Measurements from ENCODE around the gene S100A14. TPM values are rescaled to one million over a fixed set of nuclear protein-coding genes. Genes with fewer than 3 reads are reported as not detected.

Gene S100A14
- total and polyA plus RNA-seq, 2 of the 13 experiments (the other 11 are each of a cell fraction or from before 2014, with no cell fraction given) = 1.4 to 7.7 TPM

DNA sequence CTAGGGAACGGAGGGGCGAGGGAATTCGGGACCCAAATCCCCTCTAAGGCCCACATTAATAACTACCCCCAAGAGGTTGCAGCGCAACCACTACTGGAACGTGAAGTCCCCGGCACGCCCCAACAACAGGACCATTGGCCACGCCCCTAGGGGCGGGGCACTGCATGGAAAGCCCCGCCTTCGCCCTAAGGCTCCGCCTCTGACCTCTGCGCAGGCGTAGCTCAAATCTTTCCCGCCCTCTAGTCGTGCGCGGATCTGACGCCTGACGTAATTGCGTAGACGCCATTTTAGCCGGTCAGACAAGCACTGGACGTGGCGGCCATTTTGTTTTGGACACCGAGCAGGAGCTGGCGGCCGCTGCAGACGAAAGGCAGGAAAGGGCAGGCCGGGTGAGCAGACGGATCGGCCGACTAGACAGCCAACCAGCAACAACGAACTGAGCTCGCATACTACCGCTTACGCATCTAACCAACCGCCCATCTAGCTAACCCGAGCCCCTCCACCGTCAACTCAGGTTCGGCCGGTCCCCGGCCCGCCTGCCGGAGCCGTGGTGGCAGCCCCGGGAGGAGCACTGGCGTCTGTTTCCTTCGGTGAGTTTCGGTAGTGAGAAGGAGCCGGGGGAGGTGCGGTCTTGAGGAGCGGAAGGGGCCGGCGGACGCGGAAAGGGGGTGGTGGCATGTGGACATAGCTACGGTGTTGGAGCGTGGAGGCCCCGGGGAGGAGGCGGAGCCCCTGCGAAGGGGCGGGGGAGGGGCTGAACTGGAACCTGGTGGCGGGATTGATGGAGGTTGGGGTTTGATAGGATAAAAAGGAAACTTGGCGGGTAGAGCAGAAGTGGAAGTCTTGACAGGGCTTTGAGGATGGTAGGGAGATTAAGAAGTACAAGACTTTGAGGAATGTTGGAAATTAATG is 17.9 kb upstream of the S100A14 start, which contains the start of gene CHTOP (continued):
- no peak for TF ChIP-seq CC2D1A (CRISPR knock-in tag; IDR thresholded peaks at IDR 0.05)
- peak; percentile 89 for TF ChIP-seq NFRKB (IDR thresholded peaks at IDR 0.05)
- peak; percentile 83; the same call in 1 of the 2 replicates for TF ChIP-seq THAP7 (CRISPR knock-in tag; IDR thresholded peaks at IDR 0.05)
- TF ChIP-seq ZNF83 (CRISPR knock-in tag; IDR thresholded peaks at IDR 0.05; ENCODE audit: borderline replicate concordance) = no peak
- no peak for TF ChIP-seq ZNF550 (CRISPR knock-in tag; IDR thresholded peaks at IDR 0.05; ENCODE audit: borderline replicate concordance)
- TF ChIP-seq TRIM22 (IDR thresholded peaks at IDR 0.05) = no peak
- TF ChIP-seq TP53 (CRISPR knock-in tag; conservative IDR thresholded peaks at IDR 0.05) = no peak
- no peak for TF ChIP-seq ZFAT (CRISPR knock-in tag; conservative IDR thresholded peaks at IDR 0.05)
- no peak for TF ChIP-seq ZNF567 (CRISPR knock-in tag; IDR thresholded peaks at IDR 0.05; ENCODE audit: borderline replicate concordance)
- TF ChIP-seq NFIC (IDR thresholded peaks at IDR 0.05; ENCODE audit: low read length) = no peak
- peak; percentile 55; the same call in 1 of the 2 replicates for TF ChIP-seq ZNF331 (CRISPR knock-in tag; IDR thresholded peaks at IDR 0.05)
- 0 out of 2 replicates have a peak, but pooled peaks have one; percentile 24 for TF ChIP-seq ZNF3 (CRISPR knock-in tag; IDR thresholded peaks at IDR 0.05)
- TF ChIP-seq U2AF2 (IDR thresholded peaks at IDR 0.05; ENCODE audit: low read depth, low read length) = no peak
- TF ChIP-seq ZNF547 (CRISPR knock-in tag; IDR thresholded peaks at IDR 0.05) = peak; percentile 88
- no peak for TF ChIP-seq ZSCAN30 (CRISPR knock-in tag; IDR thresholded peaks at IDR 0.05)
- TF ChIP-seq ELF4 (CRISPR knock-in tag; IDR thresholded peaks at IDR 0.05; ENCODE audit: borderline replicate concordance) = no peak
- TF ChIP-seq THAP9 (CRISPR knock-in tag; IDR thresholded peaks at IDR 0.05; ENCODE audit: borderline replicate concordance) = peak; percentile 96
- TF ChIP-seq ZNF615 (CRISPR knock-in tag; IDR thresholded peaks at IDR 0.05; ENCODE audit: borderline replicate concordance) = no peak; the same call in 1 of the 2 replicates
- TF ChIP-seq REPIN1 (CRISPR knock-in tag; IDR thresholded peaks at IDR 0.05; ENCODE audit: borderline replicate concordance, low read depth) = peak; percentile 84
- TF ChIP-seq ARNT2 (CRISPR knock-in tag; IDR thresholded peaks at IDR 0.05; ENCODE audit: low read depth) = peak; percentile 91
- no peak for TF ChIP-seq ZKSCAN5 (CRISPR knock-in tag; IDR thresholded peaks at IDR 0.05)
- TF ChIP-seq ZNF883 (CRISPR knock-in tag; IDR thresholded peaks at IDR 0.05; ENCODE audit: not compliant biosample characterization) = peak; percentile 63
- peak; percentile 73 for TF ChIP-seq ZNF563 (CRISPR knock-in tag; IDR thresholded peaks at IDR 0.05)
- TF ChIP-seq CEBPG (CRISPR knock-in tag; IDR thresholded peaks at IDR 0.05) = peak; percentile 76
- no peak for TF ChIP-seq MYNN (CRISPR knock-in tag; IDR thresholded peaks at IDR 0.05; ENCODE audit: low read depth)
- TF ChIP-seq MAZ (IDR thresholded peaks at IDR 0.05; ENCODE audit: borderline replicate concordance, low read depth, low read length) = peak; percentile 89
- peak; percentile 86 for TF ChIP-seq MAZ (CRISPR knock-in tag; IDR thresholded peaks at IDR 0.05; ENCODE audit: low read depth)

All from HepG2 (cell line).